ENCODE measurements around the gene IRF9.

- no peak for TF ChIP-seq SP1 (IDR thresholded peaks at IDR 0.05)
- no peak for TF ChIP-seq PKNOX1 (IDR thresholded peaks at IDR 0.05)
- TF ChIP-seq HDGF (IDR thresholded peaks at IDR 0.05; ENCODE audit: borderline replicate concordance): no peak
- no peak for TF ChIP-seq ELF4 (IDR thresholded peaks at IDR 0.05)
- TF ChIP-seq BHLHE40 (IDR thresholded peaks at IDR 0.05; ENCODE audit: borderline replicate concordance): no peak
These were observed 41.4 kb upstream of the IRF9 start for GRCh38 chr14:24119691-24120090.
